ENCODE data around the gene KRTAP10-3. TPM values are rescaled to one million over a fixed set of nuclear protein-coding genes. Genes with fewer than 3 reads are reported as not detected.

Gene KRTAP10-3
- total RNA-seq, 4 donors from 2014 or later, result not detected

DNA sequence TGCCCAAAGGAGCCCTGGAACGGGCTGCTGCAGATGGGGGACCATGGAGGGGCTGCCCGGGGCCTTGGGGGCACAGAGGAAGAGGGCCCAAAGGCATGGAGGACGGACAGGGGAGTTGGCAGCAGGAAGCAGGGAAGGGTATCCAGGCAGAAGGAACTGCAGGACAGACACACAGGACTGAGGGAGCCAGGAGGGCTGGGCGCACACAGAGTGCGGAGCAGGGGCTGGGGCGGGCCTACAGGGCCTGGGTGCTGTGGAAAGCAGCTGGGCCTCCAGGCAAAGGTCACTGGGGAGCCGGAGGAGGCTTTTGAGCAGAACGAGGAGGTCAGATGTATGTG, 46.7 kb downstream of the KRTAP10-3 start:
- Histone ChIP-seq H3K4me3 (no peak overlapping the region), H3K4me1 (peaks cover 0 to 16% (median 0%) of the 10 kb centered on the region in 3 donors), H3K27ac (no peak overlapping the region), H3K9me3 (no peaks in the 10 kb centered on the region), H3K27me3 (peaks cover 0 to 61% (median 2%) of the 10 kb centered on the region in 4 donors), H3K36me3 (no peaks in the 10 kb centered on the region)
- DNase-seq, result no peak
- intact Hi-C loops (cut with DNase I), result loop anchor here (10.0 kb wide), 1 partner anchor 283 kb away; no protein-coding TSS in a partner anchor
- TF ChIP-seq POLR2A (IDR thresholded peaks at IDR 0.05), result no peak
- TF ChIP-seq, protein P1, sequence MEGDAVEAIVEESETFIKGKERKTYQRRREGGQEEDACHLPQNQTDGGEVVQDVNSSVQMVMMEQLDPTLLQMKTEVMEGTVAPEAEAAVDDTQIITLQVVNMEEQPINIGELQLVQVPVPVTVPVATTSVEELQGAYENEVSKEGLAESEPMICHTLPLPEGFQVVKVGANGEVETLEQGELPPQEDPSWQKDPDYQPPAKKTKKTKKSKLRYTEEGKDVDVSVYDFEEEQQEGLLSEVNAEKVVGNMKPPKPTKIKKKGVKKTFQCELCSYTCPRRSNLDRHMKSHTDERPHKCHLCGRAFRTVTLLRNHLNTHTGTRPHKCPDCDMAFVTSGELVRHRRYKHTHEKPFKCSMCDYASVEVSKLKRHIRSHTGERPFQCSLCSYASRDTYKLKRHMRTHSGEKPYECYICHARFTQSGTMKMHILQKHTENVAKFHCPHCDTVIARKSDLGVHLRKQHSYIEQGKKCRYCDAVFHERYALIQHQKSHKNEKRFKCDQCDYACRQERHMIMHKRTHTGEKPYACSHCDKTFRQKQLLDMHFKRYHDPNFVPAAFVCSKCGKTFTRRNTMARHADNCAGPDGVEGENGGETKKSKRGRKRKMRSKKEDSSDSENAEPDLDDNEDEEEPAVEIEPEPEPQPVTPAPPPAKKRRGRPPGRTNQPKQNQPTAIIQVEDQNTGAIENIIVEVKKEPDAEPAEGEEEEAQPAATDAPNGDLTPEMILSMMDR (IDR thresholded peaks at IDR 0.05), result no peak
- WGBS, 2 donors, result 73 to 80% methylated on average over 6 to 8 of the region's 8 CpGs

DNA sequence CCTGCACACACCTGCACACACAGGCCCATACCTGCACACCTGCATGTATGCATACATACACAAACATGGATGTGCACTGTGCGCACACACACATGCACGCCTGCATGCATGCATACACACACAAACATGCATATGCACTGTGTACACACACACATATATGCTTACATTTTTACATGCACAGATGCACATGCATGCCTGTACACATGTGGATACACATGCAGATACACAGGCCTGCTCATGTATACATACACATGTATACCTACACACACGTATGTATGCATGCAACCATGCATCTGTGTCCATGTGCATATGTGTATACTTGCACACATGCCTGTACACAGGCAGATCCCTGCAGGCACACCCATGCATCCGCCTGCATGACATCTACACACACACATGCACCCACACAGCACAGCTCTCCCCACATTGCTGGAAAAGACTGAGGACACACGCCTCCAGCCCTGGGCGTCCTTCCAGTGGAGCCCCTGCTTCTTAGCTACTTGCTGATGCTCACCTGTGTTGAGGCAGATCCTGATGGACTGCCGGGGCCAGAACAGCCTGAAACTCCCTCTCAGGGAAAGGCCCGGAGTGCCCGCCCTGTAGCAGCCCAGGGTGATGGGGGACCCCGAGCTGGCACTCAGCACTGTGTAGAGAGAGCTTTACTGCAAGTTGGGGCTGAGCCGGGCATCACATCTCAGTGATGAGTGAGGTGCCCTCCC, 47.2 kb downstream of the KRTAP10-3 start:
- intact Hi-C loops (cut with DNase I), result loop anchor here (10.0 kb wide), 1 partner anchor 283 kb away; no protein-coding TSS in a partner anchor
- H3K4me3 ChIP-seq, result no peak overlapping the region
- H3K36me3 ChIP-seq, result no peaks in the 10 kb centered on the region
- no peak for TF ChIP-seq POLR2A (IDR thresholded peaks at IDR 0.05)
- TF ChIP-seq, protein P1 (IDR thresholded peaks at IDR 0.05), result no peak
- WGBS, 2 donors, result 70 to 74% methylated on average over 5 to 7 of the region's 11 CpGs
- no peaks in the 10 kb centered on the region for H3K9me3 ChIP-seq
- no peak for DNase-seq
- H3K27ac ChIP-seq, result no peak overlapping the region
- peaks cover 0 to 16% (median 0%) of the 10 kb centered on the region in 3 donors for H3K4me1 ChIP-seq
- H3K27me3 ChIP-seq, result peaks cover 0 to 66% (median 2%) of the 10 kb centered on the region in 4 donors

DNA sequence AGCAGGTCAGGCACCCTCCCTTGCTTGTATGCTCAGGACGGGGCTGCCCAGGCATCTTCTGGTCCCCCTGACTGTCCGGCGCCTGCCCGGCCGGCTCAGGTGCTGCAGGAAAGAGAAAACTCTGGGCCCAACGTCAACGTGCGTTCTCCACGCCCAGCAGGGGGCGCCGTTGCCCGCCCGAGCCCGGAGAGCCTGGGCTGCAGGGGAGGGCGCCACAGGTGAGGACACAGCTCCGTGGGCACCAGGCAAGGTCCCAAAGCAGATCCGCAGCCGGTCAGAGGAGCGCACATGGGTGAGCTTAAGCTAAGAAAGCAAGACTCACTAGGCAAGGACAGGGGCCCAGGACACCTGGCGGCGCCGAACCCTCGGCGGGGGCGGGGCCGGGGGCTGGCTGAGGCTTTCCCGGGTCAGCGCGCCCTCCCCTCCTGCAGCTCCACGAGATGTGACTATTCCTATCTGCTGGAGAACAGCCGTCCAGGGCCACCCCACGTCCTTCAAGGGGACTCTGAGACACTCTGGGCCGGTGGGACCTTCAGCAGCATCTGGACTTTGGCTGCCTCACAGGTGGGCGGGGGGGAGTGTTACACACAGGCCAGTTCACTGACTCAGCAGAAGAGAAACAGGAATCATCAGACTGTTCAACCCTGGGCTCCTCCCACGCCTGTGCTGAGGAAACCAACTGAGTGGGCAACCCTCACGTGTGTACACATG, 47.9 kb downstream of the KRTAP10-3 start:
- intact Hi-C loops (cut with DNase I), result loop anchor here (10.0 kb wide), 1 partner anchor 284 kb away; no protein-coding TSS in a partner anchor
- peaks cover 0 to 16% (median 0%) of the 10 kb centered on the region in 3 donors for H3K4me1 ChIP-seq
- DNase-seq, result no peak
- peak overlapping the region in 1 of 4 donors; percentile 47 for H3K4me3 ChIP-seq
- TF ChIP-seq, protein P1 (IDR thresholded peaks at IDR 0.05), result peak; percentile 68 to 91 (median 84)
- TF ChIP-seq POLR2A (IDR thresholded peaks at IDR 0.05), result no peak
- H3K27ac ChIP-seq, result no peak overlapping the region
- no peaks in the 10 kb centered on the region for H3K9me3 ChIP-seq
- peaks cover 0 to 73% (median 2%) of the 10 kb centered on the region in 4 donors for H3K27me3 ChIP-seq
- WGBS, 2 donors, result 9 to 23% methylated on average over 2 to 4 of the region's 36 CpGs
- H3K36me3 ChIP-seq, result no peaks in the 10 kb centered on the region

DNA sequence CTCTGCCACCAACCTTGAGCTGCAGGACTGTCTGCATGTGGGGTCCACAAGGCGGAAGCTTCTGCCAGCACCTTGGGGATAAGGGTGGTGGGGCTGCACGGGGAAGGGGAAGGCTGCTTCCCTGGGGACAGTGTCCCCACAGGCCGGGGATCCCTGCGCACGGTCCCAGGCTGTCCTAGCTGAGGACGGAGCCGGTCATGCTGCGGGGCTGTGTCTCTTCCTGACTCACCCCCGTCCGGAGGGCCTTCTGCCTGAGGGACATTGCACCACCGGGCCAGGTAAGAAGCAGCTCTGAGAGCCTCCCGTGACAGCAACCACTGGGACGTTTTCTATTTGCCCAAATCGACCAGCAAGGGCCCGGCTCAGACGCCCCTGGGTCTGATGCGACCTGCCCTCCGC, 48.5 kb downstream of the KRTAP10-3 start:
- peaks cover 0 to 16% (median 0%) of the 10 kb centered on the region in 3 donors for H3K4me1 ChIP-seq
- peaks cover 0 to 73% (median 2%) of the 10 kb centered on the region in 4 donors for H3K27me3 ChIP-seq
- no peak for TF ChIP-seq POLR2A (IDR thresholded peaks at IDR 0.05)
- TF ChIP-seq, protein P1 (IDR thresholded peaks at IDR 0.05), result no peak
- H3K36me3 ChIP-seq, result no peaks in the 10 kb centered on the region
- no peaks in the 10 kb centered on the region for H3K9me3 ChIP-seq
- DNase-seq, result no peak
- H3K4me3 ChIP-seq, result peak overlapping the region in 1 of 4 donors; percentile 47
- WGBS, 2 donors, result 0% methylated on average over 1 of the region's 18 CpGs; no CpG with 5 or more reads in 1 of the 2 donors
- no peak overlapping the region for H3K27ac ChIP-seq
- intact Hi-C loops (cut with DNase I), result loop anchor here (10.0 kb wide), 1 partner anchor 285 kb away; no protein-coding TSS in a partner anchor

DNA sequence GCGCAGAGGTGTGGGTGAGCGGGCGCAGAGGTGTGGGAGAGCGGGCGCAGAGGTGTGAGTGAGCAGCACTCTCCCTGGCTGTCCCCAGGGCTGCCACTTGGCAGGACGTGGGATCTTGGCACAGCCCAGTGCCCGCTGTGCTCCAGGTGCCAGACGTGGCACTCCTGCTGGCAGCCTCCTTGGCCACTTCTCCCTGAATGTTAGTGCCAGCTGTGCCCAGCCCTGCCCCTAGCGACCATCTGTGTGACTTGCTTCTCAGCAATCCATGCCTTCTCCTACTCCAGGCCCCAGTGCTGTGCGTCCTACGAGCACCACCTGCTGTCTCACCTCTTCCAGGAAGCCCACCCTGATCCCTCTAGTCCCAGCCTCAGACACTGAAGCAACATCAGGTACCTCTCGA, 49.1 kb downstream of the KRTAP10-3 start:
- WGBS, 2 donors, result 57 to 64% methylated on average over 9 to 10 of the region's 12 CpGs
- Histone ChIP-seq H3K27ac (no peak overlapping the region), H3K36me3 (no peaks in the 10 kb centered on the region), H3K4me1 (peaks cover 0 to 16% (median 0%) of the 10 kb centered on the region in 3 donors), H3K9me3 (no peaks in the 10 kb centered on the region), H3K27me3 (peaks cover 0 to 73% (median 2%) of the 10 kb centered on the region in 4 donors), H3K4me3 (no peak overlapping the region)
- intact Hi-C loops (cut with DNase I), result no loop called here
- no peak for TF ChIP-seq POLR2A (IDR thresholded peaks at IDR 0.05)
- TF ChIP-seq, protein P1 (IDR thresholded peaks at IDR 0.05), result peak in 4 of 6 experiments; percentile 22 to 48 (median 40)
- DNase-seq, result no peak
